ENCODE results near the gene SKP2. TPM values are rescaled to one million over a fixed set of nuclear protein-coding genes. Genes with fewer than 3 reads are reported as not detected.
"Not testable (repeated sequence)": the region's sequence is repeated elsewhere in the genome, so short reads cannot be mapped to it uniquely, and the experiment has no call there.

The SKP2 gene
- total RNA-seq, 4 donors from 2014 or later, result 10.3 to 41.5 (median 23.6) TPM

GRCh38 chr5:36198281-36198680, 46.4 kb downstream of the SKP2 start:
- DNase-seq, result no peak
- no peak overlapping the region for H3K4me3 ChIP-seq
- no peaks in the 10 kb centered on the region for H3K27me3 ChIP-seq
- TF ChIP-seq CTCF (IDR thresholded peaks at IDR 0.05) (no peak), POLR2A (IDR thresholded peaks at IDR 0.05) (no peak)
- intact Hi-C loops (cut with DNase I), result no loop called here
- no peaks in the 10 kb centered on the region for H3K9me3 ChIP-seq
- no peak overlapping the region for H3K27ac ChIP-seq
- peaks cover 0 to 89% (median 4%) of the 10 kb centered on the region in 3 donors for H3K36me3 ChIP-seq
- peaks cover 0 to 6% (median 0%) of the 10 kb centered on the region in 3 donors for H3K4me1 ChIP-seq

GRCh38 chr5:36198783-36199182, 46.9 kb downstream of the SKP2 start:
- 79 to 87% methylated on average over 2 to 3 of the region's 3 CpGs for WGBS, 2 donors
- H3K4me1 ChIP-seq; H3K27me3 ChIP-seq; H3K27ac ChIP-seq; DNase-seq; H3K4me3 ChIP-seq; intact Hi-C loops (cut with DNase I); H3K9me3 ChIP-seq: not testable (repeated sequence)
- peaks cover 0 to 91% (median 4%) of the 10 kb centered on the region in 3 donors for H3K36me3 ChIP-seq

- no peak for TF ChIP-seq POLR2A (IDR thresholded peaks at IDR 0.05)
- TF ChIP-seq CTCF (IDR thresholded peaks at IDR 0.05), result no peak
- H3K36me3 ChIP-seq, result peaks cover 0 to 87% (median 4%) of the 10 kb centered on the region in 3 donors
Measured at GRCh38 chr5:36199620-36200019, 47.7 kb downstream of the SKP2 start.

DNA sequence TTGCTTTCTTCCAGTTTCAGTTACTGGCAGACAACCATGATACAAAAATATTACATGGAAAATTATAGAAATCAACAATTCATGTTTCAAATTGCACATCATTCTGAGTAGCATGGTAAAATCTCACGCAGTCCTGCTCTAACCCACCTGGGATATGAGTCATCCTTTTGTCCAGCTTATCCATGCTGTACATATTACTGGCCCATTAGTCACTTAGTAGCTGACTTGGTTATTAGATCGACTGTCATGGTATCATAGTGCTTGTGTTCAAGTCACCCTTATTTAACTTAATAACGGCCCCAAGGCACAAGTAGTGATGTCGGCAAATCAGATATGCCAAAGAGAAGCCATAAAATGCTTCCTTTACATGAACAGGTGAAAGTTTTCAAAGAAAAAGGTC, 48.6 kb downstream of the SKP2 start:
- Histone ChIP-seq H3K4me1 (peaks cover 0 to 6% (median 0%) of the 10 kb centered on the region in 3 donors), H3K9me3 (no peaks in the 10 kb centered on the region), H3K4me3 (no peak overlapping the region), H3K27me3 (no peaks in the 10 kb centered on the region), H3K27ac (no peak overlapping the region), H3K36me3 (peaks cover 0 to 83% (median 4%) of the 10 kb centered on the region in 3 donors)
- DNase-seq, result no peak
- TF ChIP-seq POLR2A (IDR thresholded peaks at IDR 0.05) (no peak), CTCF (IDR thresholded peaks at IDR 0.05) (no peak)
- 67 to 89% methylated on average over 4 of the region's 4 CpGs for WGBS, 2 donors
- intact Hi-C loops (cut with DNase I), result no loop called here

More at GRCh38 chr5:36199620-36200019, 47.7 kb downstream of the SKP2 start:
- Histone ChIP-seq H3K27ac (no peak overlapping the region), H3K9me3 (no peaks in the 10 kb centered on the region), H3K4me3 (no peak overlapping the region), H3K27me3 (no peaks in the 10 kb centered on the region), H3K4me1 (peaks cover 0 to 6% (median 0%) of the 10 kb centered on the region in 3 donors)
- no peak for DNase-seq
- intact Hi-C loops (cut with DNase I), result no loop called here
- 82 to 93% methylated on average over 2 of the region's 2 CpGs for WGBS, 2 donors

DNA sequence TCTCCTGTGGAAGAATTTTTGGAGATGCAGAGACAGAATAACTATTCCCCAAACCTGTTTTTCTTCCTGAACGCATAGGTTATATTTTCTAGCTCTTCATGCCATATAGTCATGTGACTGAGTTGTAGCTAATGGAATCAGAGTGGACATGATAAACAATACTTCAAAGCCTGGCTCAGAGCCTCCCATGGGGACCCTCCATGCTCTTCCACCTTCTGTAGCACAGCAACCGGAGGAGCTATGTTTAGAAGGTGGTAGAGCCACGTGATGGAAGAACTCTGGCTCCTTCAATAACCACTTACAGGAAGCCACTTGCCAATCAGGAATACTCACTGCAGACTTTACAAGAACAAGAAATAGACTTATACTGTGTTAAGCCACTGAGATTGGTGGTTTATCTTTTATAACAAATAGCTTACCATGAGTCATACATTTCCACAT, 50.6 kb downstream of the SKP2 start:
- DNase-seq, result no peak
- intact Hi-C loops (cut with DNase I), result no loop called here

More for the DNA sequence above, 50.6 kb downstream of the SKP2 start:
- Histone ChIP-seq H3K27ac (no peak overlapping the region), H3K9me3 (no peaks in the 10 kb centered on the region), H3K27me3 (no peaks in the 10 kb centered on the region), H3K36me3 (peaks cover 0 to 83% (median 0%) of the 10 kb centered on the region in 3 donors), H3K4me1 (peaks cover 0 to 6% (median 0%) of the 10 kb centered on the region in 3 donors), H3K4me3 (no peak overlapping the region)
- 46 to 69% methylated on average over 3 of the region's 3 CpGs for WGBS, 2 donors
- TF ChIP-seq CTCF (IDR thresholded peaks at IDR 0.05) (no peak), POLR2A (IDR thresholded peaks at IDR 0.05) (no peak)
